Stimulated activated CD4-positive, alpha-beta T cell treated with anti-CD3 and anti-CD28 coated beads, Interleukin-12 subunit alpha, Interleukin-12 subunit beta, amount 100 ng/mL, for 48 hours (primary cell): Measurements from ENCODE around the gene ARHGEF17.

Experiments used
- DNase-seq, 3 donors: peaks; one replicate each; pipeline ENCODE4 v3.0.0-alpha.2; 2020; ENCODE audit warnings: low read depth in 2 of 3, low spot score in 1 of 3

ARHGEF17 gene

DNA sequence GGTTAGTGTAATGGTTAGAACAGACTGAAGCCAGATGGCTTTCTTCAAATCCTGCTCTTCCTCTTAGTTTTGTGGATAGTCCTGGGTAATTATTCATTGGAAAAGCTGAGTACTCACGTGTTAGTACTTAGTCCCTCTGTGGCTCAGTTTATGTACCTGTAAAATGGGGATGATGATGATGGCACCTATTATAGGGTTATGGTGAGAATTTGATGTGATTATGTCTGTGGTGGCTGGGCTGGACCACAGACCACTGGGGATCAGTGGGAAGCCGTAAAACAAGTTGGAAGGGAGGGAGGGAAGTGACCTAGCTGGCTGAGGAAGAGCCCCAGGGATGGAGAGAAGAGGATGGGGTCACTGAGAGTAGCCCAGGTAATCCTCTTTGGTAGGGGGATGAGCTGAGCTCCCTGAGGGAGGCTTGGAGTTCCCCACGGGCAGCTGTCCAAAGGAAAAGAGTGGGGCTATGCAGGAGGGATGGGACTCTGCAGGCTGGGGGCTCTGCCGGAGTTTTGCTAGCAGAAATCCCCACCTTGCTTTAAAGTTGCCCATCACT, 19.8 kb downstream of the ARHGEF17 start:
- DNase-seq: no peak

DNA sequence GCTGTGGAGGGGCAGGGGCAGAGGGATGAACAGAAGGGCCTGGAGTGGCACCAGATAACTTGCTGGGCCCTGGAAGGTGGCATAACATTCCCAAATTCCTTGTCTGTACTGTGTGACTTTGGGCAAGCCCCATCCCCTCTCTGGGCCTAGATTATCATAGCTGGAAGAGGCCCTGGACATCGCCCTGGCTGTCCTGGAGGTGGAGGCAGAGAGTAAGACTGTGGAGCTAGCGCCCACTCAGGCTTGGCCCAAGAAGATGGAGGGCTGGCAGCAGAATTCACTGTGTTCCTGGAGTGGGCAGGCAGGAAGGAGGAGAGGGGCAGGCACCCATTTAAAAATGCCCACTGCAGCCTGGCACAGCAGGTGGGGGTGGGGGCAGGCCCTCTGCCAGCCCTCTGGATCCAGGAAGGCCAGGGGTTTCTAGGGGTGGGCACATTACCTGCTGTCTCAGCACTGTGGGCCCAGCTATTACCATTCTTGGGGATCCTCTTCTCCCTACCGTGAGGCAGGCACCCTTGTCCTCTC, 22.6 kb downstream of the ARHGEF17 start:
- no peak for DNase-seq

DNA sequence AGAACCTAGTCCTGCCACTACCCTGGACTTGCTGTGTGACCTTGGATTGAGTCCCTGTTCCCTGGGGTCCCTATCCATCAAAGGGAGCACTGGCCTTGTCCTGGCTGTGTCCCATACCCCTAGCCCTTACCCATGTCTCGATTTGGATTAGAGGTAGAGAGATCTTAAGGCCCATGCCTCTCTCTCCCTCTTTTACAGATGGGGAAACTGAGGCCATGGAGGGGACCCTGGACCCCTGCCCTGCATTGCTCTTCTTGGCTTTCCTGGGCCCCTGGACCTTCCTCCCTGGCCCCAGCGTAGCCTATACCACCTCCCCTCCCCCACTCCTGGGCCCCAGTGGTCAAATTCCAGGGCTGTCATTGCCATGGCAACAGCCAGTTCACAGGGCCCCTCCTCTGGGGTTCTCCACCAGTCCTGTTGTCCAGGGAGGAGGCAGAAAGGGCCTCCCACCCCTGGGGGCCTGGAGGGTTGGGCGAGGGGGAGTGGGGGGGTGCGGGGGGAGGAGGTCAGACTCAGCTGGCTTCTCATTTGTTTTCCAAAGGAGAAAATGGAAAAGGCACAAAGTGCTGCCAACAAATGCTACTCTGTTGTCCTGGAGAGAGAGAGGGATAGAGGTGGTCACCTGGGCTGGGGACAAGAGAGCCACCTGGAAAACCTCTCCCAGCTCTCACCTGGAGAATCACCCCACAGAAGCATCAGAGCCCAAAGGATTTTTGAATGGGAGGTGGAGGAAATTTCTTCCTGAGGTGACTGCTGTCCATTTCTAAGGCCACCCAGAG, 23.3 kb downstream of the ARHGEF17 start:
- no peak for DNase-seq

DNA sequence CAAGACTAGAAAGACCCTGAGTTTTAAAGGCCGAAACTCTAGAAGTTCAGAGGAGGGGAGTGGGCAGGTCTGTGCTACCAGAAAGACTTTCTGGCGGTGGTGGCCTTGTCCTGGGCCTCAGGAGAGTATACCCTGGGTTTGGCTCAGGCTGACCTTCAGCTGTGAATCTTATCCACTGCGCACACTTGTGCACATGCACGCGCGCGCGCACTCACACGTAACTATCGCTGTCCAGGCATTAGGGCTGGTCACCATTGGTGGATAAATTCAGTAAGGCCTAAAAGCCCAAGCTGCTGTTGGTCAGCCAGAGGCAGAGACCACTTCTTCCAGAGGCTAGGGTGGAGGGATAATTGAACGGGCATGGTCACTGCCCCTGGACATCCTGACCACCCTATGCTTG, 25.1 kb downstream of the ARHGEF17 start:
- no peak for DNase-seq

DNA sequence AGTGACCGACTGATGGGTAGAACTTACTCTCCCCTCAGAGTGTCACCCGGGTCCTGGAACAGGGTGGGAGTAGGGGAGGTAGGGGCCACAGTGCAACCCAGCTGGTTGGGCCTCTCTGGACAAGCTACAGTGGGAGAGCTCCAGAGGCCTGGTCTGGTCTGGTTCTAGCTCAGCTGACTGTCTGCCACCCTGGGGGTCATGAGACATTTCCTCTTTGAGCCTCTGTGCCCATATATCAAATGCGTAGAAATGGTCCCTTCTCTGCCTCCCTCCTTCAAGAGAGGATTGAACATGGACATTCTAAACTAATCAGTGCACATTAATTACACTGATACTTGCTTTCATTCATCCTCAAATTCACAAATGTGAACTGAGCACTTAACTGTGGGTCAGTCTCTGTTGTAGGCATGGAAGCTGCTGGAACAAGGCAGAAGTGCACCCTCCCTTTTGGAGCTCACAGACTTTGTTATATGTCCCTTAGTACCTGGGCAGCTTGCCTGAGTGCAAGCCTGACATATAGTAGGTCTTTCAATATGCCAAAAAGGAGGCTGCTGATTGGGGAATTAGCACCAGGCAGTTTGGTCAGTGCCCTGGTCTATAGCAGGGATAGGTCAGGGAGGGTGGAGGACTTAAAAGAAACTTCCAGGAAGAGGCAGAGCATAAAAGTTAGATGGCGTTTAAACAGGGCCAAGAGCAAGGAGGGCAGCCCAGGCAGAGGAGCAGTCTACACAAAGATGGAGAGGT, 25.7 kb downstream of the ARHGEF17 start:
- DNase-seq: no peak

DNA sequence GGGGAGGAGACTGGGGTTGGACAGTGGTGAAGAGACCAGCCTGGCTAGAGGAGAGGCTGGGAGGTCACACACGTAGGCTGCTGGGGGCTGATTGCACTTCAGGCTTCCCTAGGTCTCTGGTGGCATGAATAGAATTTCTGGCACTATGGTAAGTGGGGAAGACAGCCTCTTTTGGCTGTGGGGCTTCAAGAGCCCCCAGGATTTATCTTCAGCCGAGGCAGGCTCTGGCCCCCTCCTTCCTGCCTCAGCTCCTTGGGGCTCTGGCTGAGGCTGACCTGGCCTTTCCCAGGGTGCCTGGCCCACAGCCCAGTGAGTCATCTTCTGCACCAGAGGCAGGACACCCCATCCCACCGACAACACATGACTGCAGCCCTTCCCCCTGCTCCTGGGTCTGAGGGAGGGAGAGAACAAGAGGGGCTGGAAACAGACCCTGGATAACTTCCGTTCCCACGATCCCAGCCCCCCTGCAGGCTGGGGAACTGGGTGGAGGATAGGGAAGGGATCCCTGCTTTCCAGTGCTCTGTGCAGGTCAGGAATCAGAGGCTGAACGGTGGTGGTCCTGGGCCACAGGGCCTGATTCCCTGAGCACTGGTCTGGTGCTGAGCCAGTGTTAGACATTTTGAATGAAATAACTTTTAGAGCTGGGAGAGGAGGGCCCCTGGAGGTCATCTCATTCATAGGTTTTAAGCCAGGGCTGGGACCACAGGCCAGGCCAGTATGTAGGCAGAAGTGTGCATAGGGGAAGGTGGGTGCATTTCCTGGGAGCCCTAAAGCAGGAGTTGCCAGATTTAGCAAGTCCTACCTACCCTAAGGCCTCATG, 26.5 kb downstream of the ARHGEF17 start:
- no peak for DNase-seq

DNA sequence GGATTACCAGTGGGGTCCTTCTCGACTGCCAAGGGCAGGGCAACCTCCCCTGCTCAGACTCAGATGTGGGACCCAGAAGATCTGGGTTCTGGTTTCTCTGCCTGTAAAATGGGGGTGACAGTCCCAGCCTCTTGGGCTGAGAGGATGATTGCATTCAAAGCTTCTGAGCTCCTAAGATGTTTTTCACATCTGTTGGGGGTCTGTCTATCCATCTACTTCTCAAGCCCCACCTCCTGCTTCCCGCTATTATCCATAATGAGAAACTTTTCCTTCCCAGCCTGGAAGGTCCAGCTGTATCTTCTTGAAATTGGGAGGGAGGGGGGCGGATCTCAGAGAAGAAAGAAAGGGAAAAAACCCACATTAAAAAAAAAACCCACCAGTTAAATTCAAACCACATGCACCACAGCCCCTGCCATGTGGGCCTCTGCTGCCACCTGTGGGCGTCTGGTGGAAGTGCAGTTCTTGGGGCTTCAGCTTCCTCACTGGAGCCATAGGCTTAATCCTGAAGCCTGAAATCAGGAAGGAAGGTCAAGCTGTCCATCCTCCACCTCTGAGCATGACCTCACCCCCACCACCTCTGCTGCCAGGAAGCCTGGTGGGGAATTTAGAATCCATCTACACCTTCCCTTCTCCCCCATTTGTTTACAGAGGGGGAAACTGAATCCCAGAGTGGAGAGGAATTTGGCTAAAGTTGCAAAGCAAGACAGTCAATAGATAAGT, 27.3 kb downstream of the ARHGEF17 start:
- peak; percentile 64 to 79 (median 66) for DNase-seq

DNA sequence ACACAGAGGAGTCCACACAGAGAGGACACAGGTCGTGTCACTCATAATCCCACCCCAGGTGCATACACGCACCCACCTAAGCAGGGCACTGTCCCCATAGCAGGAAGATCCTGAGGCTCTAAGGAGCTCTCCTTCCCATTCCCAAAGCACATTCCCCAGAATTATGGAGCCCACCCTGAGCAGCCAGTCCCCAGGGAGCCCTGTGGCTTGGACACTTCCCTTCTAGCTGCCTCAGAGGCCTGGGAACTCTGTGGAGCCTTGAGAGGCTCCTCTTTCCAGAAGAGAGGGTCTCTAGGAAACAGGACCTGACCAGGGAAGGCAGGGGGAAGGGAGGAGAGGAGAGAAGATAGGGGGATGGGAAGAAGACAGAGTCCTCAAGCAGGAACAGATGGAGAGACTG, 29.8 kb downstream of the ARHGEF17 start:
- DNase-seq: no peak

DNA sequence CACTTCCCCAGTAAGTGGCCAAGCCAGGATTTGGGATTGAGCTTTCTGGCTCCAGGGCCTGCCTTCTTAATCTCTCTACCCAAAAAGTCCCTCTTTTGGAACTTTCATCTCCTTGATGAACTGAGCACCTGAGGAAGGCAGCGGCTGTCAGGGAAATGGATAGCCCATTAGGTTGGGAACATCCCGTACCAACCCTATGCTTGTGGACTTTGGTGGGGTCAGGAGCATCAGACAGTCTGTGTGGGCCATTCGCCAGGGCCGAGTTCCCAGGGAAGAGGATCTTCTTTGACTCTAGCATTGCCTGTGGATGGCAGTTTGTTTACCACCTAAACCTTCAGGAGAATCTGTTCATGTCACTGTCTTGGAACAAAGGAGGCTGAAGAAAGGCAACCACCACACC, 30.2 kb downstream of the ARHGEF17 start:
- DNase-seq: no peak

DNA sequence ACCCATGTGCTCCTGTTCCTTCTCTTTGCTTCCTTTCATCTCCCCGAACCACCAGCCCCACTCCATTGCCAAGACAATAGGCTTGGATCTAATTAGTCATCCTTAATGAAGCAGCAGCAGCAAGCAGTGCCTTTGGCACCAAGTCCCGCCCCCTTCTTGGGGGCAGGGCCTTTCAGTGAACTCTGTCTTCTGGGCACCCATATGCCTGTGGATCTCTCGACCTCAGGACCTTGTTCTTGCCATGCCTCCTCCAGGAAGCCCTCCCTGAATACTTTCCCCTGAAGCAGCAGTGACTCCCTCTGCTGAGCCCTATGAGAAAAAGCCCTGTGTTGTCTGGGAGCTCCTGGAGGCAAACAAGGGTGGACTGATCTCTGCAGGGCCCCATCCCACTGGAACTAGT, 32.1 kb downstream of the ARHGEF17 start:
- DNase-seq: no peak

DNA sequence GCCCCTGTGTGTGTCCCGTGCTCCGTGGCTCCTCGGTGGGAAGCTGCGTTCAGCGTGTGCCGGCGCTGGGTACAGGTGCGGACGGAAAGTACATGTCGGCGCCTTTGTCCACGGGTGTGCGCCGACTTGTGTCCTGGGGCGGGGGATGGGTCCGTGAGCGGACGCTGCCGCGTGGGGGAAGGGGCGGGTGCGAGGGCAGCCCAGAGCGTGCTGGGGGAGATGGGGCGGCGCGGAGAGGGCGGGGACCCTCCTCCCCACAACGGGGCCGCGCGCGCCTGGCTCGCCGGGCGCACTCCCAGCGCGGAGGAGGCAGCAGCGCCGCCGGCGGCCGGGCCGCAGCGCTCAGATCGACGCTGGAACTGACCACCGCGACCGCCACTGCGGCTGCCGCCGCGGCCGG, 34.6 kb downstream of the ARHGEF17 start:
- no peak for DNase-seq

DNA sequence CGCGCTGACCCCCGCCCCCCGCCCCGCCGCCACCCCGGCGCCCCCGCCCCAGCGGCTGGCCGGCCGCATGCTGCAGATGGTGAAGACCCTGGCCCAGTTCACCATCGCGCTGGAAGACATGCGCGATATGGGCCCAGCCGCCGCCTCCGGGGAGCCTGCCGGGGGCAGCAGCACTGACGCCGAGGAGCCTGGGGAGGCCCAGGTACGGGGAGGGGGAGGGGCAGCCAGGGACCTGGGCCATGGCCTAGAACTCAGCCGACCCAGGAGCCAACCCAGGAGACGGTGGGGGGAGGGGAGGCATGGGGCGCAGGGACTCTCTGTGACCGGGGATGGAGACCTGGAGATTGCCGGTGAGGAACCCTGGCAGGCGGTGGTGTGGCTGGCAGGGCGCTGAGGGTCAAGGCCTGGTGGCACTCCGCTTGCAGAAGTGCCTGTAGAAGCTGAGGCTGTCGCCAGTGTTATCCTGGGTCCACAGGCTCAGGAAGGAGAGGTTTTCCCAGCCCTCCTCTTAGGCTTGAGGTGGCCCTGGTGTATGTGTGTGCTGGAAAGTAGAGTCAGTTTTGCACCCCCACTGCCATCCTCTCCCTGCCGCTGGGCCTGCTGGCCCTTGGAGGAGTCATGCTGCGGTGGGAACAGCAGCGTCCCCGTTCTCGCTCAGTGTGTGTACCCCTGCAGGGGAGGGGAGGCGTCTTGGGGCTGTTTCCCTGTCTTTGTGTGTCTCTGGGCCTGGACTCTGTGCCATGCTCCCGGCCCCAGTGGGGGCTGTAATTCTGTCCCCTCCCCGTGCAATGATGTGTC, 35.2 kb downstream of the ARHGEF17 start:
- no peak for DNase-seq

DNA sequence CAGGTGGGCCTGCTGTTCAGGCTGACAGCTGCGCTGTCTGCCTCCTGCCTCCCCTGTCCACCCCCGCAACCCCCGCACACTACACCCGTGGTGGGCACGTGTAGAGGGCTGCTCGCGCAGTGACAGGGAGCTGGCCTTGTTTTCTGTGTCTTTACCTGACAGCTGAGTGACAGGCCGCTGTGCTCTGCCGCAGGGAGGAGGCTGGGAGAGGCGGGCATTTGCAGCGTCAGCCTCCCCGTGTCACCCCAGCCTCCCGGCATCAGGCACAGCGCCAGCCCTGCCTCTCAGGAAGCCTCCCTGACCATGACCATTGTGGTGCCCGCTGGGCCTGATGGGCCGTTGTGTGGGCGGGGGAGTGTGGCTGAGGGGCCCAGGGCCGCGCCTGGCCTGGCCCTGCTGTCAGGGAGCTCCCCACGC, 36.1 kb downstream of the ARHGEF17 start:
- DNase-seq: no peak

DNA sequence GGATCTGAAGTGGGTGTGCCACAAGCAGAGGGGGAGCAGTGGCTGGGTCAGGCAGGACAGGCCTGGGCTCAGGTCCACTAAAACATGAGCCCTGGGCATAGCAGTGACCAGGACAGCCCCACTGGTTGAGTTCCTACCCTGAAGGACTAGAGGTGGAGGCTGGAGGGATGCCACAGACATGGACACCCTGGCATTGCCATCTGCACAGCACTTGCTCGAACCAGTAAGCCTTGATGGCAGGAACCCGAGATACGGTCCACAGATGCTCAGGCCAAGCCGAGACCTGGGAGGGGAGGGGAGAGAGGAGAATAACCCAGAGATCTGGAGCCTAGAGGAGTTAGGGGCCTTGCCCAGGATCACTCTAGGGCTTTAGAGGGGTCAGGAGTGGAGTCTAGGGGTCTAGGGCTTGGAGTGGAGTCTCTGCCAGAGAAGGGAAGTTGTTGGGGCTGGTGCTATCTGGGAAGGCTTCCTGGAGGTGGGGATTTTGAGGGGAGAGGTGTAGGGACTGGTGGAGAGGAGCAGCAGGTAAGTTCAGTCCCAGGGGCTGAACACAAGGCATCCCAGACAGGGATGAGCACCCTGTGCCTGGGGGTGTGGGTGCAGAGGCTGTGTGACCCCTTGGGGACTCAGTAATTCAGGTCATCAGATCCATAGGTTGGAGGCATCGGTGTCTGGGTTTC, 37.5 kb downstream of the ARHGEF17 start:
- no peak for DNase-seq

DNA sequence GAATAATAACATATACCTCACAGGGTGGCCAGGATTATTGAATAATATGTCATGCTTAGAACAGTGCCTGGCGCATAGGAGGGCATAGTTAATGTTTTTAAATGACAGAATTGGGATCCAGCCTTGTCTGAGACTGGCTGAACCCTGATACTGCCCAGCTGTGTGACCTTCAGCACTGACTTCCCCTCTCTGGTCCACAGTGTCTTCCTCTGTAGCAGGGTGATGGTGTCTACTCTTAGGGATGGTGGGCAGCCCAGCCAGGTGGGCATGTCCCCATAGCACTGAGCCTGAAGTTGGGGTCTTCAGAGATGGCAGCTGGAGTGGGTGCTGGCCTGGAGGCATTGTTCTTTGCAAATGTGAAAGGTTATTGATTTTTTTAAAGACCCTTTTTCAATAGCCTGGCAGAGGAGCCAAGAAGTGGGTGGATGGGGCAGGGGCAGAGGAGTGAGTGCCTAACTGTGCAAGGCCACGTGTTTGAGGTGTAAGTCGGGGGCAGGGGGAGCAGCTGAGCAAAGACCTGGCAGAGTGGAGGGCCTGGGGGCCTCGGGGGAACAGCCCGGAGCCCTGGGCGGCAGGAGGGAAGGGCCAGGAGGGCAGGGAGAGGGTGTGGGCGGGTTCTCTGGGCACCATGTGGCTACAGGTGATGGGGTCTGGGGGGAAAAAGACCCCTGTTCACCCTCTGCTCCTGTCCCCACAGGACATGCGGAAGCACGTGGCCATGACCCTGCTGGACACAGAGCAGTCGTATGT, 38.3 kb downstream of the ARHGEF17 start:
- no peak for DNase-seq

DNA sequence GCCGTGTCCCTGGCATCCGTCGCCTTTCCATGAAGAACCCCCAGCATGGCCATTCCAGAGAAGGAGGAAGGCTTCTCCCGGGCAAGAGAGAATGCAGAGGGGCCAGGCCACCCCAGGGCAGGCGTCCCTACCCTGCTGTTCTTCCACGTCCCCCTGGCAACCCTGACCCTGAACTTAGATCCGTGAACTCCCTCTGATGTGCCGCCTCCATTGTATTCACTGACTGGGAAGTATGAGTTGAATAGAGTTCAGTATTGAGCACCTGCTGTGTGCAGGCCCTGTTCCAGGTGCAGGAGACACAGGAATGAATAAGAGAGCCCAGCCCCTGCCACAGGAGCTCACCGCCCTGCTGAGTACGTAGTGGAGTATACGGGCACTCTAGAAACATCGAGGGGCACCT, 39.0 kb downstream of the ARHGEF17 start:
- DNase-seq: no peak

DNA sequence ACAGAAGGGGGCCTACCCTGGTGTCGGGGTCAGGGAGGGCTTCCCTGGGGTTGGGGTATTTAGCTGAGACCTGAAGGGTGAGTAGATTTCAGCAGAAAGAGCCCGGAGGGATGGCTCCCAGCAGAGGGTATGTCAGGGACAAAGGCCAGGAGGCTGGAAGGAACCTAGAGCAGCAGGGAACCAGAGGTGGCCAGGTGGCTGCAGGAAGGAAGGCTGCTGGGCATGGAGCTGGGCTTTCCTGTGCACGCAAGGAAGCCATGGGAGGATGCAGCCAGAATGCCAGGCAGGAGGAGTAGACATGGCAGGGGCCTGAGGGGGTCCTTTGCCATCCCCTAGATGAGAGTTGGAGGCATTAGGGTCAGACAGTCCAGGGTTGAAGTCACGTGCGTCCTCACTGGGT, 40.8 kb downstream of the ARHGEF17 start:
- no peak for DNase-seq

DNA sequence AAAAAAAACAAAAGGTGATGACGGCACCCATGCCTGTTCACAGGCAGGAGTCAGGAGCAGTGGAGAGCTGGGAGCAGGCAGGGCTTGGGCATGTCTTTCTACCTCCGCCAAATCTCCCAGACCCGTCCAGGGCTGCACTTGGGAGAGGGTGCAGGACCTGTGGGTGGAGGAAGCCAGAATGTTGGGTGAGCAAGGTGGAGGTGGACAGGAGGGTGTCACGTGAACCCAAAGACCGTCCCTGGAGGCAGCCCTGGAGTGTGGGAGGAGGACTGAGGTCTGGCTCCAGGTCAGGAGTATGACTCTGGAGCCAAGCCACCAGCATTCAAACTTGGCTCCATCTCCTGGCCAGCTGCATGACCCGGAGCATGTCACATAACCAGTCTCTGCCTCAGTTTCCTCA, 41.6 kb downstream of the ARHGEF17 start:
- no peak for DNase-seq
